SK-N-SH (cell line): ENCODE results near the gene TMEM97. TPM values are rescaled to one million over a fixed set of nuclear protein-coding genes. Genes with fewer than 3 reads are reported as not detected.

Experiments used
- CTCF ChIA-PET: fragments of 300-600, 350-600 bp; formaldehyde crosslinking; extraction: SDS; loops from one replicate; lab custom pipeline; 2021; lab: Yijun Ruan, JAX
- POLR2A ChIA-PET: fragments of 350-600 bp; sonication (Branson Sonifier 250); formaldehyde crosslinking; extraction: SDS; loops from one replicate; lab custom pipeline; 2020; ENCODE audit warnings: antibody characterized with exemption, inconsistent platforms; lab: Yijun Ruan, JAX
- DNase-seq: peaks from one replicate; pipeline ENCODE4 v3.0.0; 2012
- H2AFZ ChIP-seq: fragments of 200-600 bp; sonication (generic); 2 replicates; pipeline ENCODE4 v1.8.1; 2016; ENCODE audit warnings: antibody characterized with exemption, mild to moderate bottlenecking, low read depth
- H3F3A ChIP-seq: fragments of 200-600 bp; sonication (generic); replicated peaks from 2 replicates; pipeline ENCODE3; 2016; ENCODE audit warnings: antibody characterized with exemption, mild to moderate bottlenecking; ENCODE audit not compliant: insufficient read depth
- H3K27ac ChIP-seq, 2 experiments: fragments of 200-500 bp in 1 of 2; fragments of 200-600 bp in 1 of 2; sonication (Bioruptor generic) in 1 of 2; sonication (generic), shearing (Covaris generic) in 1 of 2; 2 replicates each; pipeline versions ENCODE4 v1.5.1 to v1.6.1; 2014 to 2016; ENCODE audit warnings: low read depth in 2 of 2, inconsistent platforms in 1 of 2, low read length in 1 of 2, mild to moderate bottlenecking in 1 of 2, mixed read lengths in 1 of 2
- H3K27me3 ChIP-seq: fragments of 200-600 bp; sonication (generic), shearing (Covaris generic); 2 replicates; pipeline ENCODE4 v1.6.1; 2016; ENCODE audit warnings: mixed run types; ENCODE audit not compliant: insufficient read depth
- H3K36me3 ChIP-seq, 2 experiments: fragments of 200-500 bp in 1 of 2; fragments of 200-600 bp in 1 of 2; sonication (Bioruptor generic) in 1 of 2; sonication (generic) in 1 of 2; replicated peaks in 1 of 2; 2 replicates each; pipeline versions ENCODE3 to v1.5.1; 2014 to 2016; ENCODE audit warnings: low read length in 1 of 2, mild to moderate bottlenecking in 1 of 2; ENCODE audit not compliant: insufficient read depth in 2 of 2, control insufficient read depth in 1 of 2
- H3K4me1 ChIP-seq, 2 experiments: fragments of 200-500 bp in 1 of 2; fragments of 200-600 bp in 1 of 2; sonication (Bioruptor generic) in 1 of 2; sonication (generic), shearing (Covaris generic) in 1 of 2; 2 replicates each; pipeline versions ENCODE4 v1.5.1 to v1.6.1; 2014 to 2016; ENCODE audit warnings: low read depth in 1 of 2, low read length in 1 of 2, mixed run types in 1 of 2; ENCODE audit not compliant: insufficient read depth in 2 of 2, control insufficient read depth in 1 of 2
- H3K4me2 ChIP-seq: fragments of 200-600 bp; sonication (generic), shearing (Covaris generic); 2 replicates; pipeline ENCODE4 v1.6.1; 2017; ENCODE audit warnings: mixed run types
- H3K4me3 ChIP-seq, 2 experiments: fragments of 200-500 bp in 1 of 2; fragments of 200-600 bp in 1 of 2; sonication (Bioruptor generic) in 1 of 2; sonication (generic), shearing (Covaris generic) in 1 of 2; 2 replicates each; pipeline versions ENCODE4 v1.5.1 to v1.8.1; 2014 to 2016; ENCODE audit warnings: low read depth in 2 of 2, inconsistent platforms in 1 of 2, low read length in 1 of 2, mild to moderate bottlenecking in 1 of 2, mixed read lengths in 1 of 2, moderate library complexity in 1 of 2
- H3K79me2 ChIP-seq: fragments of 200-600 bp; sonication (generic); 2 replicates; pipeline ENCODE4 v1.8.1; 2017; ENCODE audit warnings: mild to moderate bottlenecking; ENCODE audit not compliant: insufficient read depth
- H3K9ac ChIP-seq: fragments of 200-600 bp; sonication (generic); 2 replicates; pipeline ENCODE4 v1.6.1; 2017; ENCODE audit warnings: mixed run types
- H3K9me2 ChIP-seq: fragments of 200-600 bp; sonication (generic); 2 replicates; pipeline ENCODE4 v1.6.1; 2017; ENCODE audit warnings: mixed run types
- H3K9me3 ChIP-seq: fragments of 200-600 bp; sonication (generic); 2 replicates; pipeline ENCODE4 v1.6.1; 2017; ENCODE audit warnings: mixed run types, mild to moderate bottlenecking, moderate library complexity
- H4K20me1 ChIP-seq: fragments of 200-600 bp; sonication (generic); 2 replicates; pipeline ENCODE4 v1.6.1; 2017; ENCODE audit warnings: mild to moderate bottlenecking, mixed run types; ENCODE audit not compliant: insufficient read depth
- CHD2 ChIP-seq: fragments of 150-350 bp; IDR thresholded peaks from 2 replicates; pipeline ENCODE4 v1.6.1; 2018; ENCODE audit warnings: low read length; ENCODE audit not compliant: partially characterized antibody
- CTCF ChIP-seq: fragments of 200-600 bp; sonication (generic); IDR thresholded peaks from 2 replicates; pipeline ENCODE4 v1.6.1; 2017; ENCODE audit warnings: antibody characterized with exemption, mild to moderate bottlenecking, moderate library complexity
- EZH2phosphoT487 ChIP-seq: fragments of 200-600 bp; sonication (generic); IDR thresholded peaks from 2 replicates; pipeline ENCODE4 v1.6.1; 2017; ENCODE audit warnings: low read depth, mixed run types, mild to moderate bottlenecking, antibody characterized with exemption, moderate library complexity, borderline replicate concordance
- FOSL2 ChIP-seq: IDR thresholded peaks from 2 replicates; pipeline ENCODE4 v1.4.0; 2012; ENCODE audit warnings: low read depth, mild to moderate bottlenecking, moderate library complexity, borderline replicate concordance
- FOXJ3 ChIP-seq: sonication (generic); formaldehyde crosslinking; IDR thresholded peaks from 2 replicates; pipeline ENCODE4 v1.5.1; 2020; ENCODE audit warnings: mild to moderate bottlenecking, missing genetic modification reagents
- GABPA ChIP-seq: IDR thresholded peaks from 2 replicates; pipeline ENCODE4 v1.4.0; 2012; ENCODE audit warnings: low read depth, mild to moderate bottlenecking
- GATA2 ChIP-seq: sonication (generic); formaldehyde crosslinking; IDR thresholded peaks from 2 replicates; pipeline ENCODE4 v1.5.0; 2020; ENCODE audit warnings: mild to moderate bottlenecking, missing genetic modification reagents
- IRF3 ChIP-seq: fragments of 150-350 bp; IDR thresholded peaks from 2 replicates; pipeline ENCODE4 v1.6.1; 2016; ENCODE audit warnings: mild to moderate bottlenecking, low read depth, low read length
- JUND ChIP-seq: IDR thresholded peaks from 2 replicates; pipeline ENCODE4 v1.4.0; 2012
- MEF2A ChIP-seq: IDR thresholded peaks from 2 replicates; pipeline ENCODE4 v1.4.0; 2012; ENCODE audit warnings: low read depth, borderline replicate concordance
- NFIC ChIP-seq: IDR thresholded peaks from 2 replicates; pipeline ENCODE4 v1.4.0; 2012; ENCODE audit warnings: borderline replicate concordance
- NRF1 ChIP-seq: IDR thresholded peaks from 2 replicates; pipeline ENCODE4 v1.6.1; 2012; ENCODE audit warnings: low read depth, mild to moderate bottlenecking, low read length
- PBX3 ChIP-seq: IDR thresholded peaks from 2 replicates; pipeline ENCODE4; 2012
- POLR2AphosphoS5 ChIP-seq: IDR thresholded peaks from 2 replicates; pipeline ENCODE4 v1.6.1; 2012; ENCODE audit warnings: low read depth, low read length
- RAD21 ChIP-seq: IDR thresholded peaks from 2 replicates; pipeline ENCODE4 v1.6.1; 2012; ENCODE audit warnings: mild to moderate bottlenecking, low read length
- RCOR1 ChIP-seq: fragments of 150-350 bp; IDR thresholded peaks from 2 replicates; pipeline ENCODE4 v1.6.1; 2017; ENCODE audit warnings: antibody characterized with exemption, low read length
- RXRA ChIP-seq: IDR thresholded peaks from 2 replicates; pipeline ENCODE4 v1.4.0; 2012; ENCODE audit warnings: low read depth, mild to moderate bottlenecking, borderline replicate concordance
- SIN3A ChIP-seq: IDR thresholded peaks from 2 replicates; pipeline ENCODE4 v1.6.1; 2012; ENCODE audit warnings: low read depth, mild to moderate bottlenecking, low read length, moderate library complexity, borderline replicate concordance
- SMC3 ChIP-seq: IDR thresholded peaks from 2 replicates; pipeline ENCODE4 v1.6.1; 2012; ENCODE audit warnings: low read depth, low read length, improper control_type of control experiment
- TEAD4 ChIP-seq: IDR thresholded peaks from 2 replicates; pipeline ENCODE4 v1.4.0; 2012; ENCODE audit warnings: mild to moderate bottlenecking, borderline replicate concordance; ENCODE audit not compliant: insufficient read depth
- USF1 ChIP-seq: IDR thresholded peaks from 2 replicates; pipeline ENCODE4 v1.4.0; 2012; ENCODE audit warnings: low read depth, borderline replicate concordance
- USF2 ChIP-seq: fragments of 150-350 bp; IDR thresholded peaks from 2 replicates; pipeline ENCODE4 v1.6.1; 2017; ENCODE audit warnings: antibody characterized with exemption, low read length, low read depth, borderline replicate concordance
- WGBS: methylation state at CpG from one replicate; pipeline ENCODE4 v1.1.6; 2017; ENCODE audit warnings: low lambda C conversion rate; 5-methylcytosine and 5-hydroxymethylcytosine counted together
- polyA plus RNA-seq, 3 experiments: library from polyadenylated mRNA; depleted of rRNA; stranded (reverse); fragments of >200 nt; gene quantifications; 2 replicates each; pipeline ENCODE4 v1.2.3, GENCODE V29; 2012
- TF ChIP-seq, protein P1 (sequence below): IDR thresholded peaks from 2 replicates; pipeline ENCODE4 v1.4.0; 2012; ENCODE audit warnings: low read depth
- TF ChIP-seq, protein P2 (sequence below): IDR thresholded peaks from 2 replicates; pipeline ENCODE4 v1.4.0; 2012; ENCODE audit warnings: low read depth, borderline replicate concordance

TMEM97 gene
- polyA plus RNA-seq, 1 of the 3 experiments (the other 2 are of a cell fraction): 8.6 TPM

DNA sequence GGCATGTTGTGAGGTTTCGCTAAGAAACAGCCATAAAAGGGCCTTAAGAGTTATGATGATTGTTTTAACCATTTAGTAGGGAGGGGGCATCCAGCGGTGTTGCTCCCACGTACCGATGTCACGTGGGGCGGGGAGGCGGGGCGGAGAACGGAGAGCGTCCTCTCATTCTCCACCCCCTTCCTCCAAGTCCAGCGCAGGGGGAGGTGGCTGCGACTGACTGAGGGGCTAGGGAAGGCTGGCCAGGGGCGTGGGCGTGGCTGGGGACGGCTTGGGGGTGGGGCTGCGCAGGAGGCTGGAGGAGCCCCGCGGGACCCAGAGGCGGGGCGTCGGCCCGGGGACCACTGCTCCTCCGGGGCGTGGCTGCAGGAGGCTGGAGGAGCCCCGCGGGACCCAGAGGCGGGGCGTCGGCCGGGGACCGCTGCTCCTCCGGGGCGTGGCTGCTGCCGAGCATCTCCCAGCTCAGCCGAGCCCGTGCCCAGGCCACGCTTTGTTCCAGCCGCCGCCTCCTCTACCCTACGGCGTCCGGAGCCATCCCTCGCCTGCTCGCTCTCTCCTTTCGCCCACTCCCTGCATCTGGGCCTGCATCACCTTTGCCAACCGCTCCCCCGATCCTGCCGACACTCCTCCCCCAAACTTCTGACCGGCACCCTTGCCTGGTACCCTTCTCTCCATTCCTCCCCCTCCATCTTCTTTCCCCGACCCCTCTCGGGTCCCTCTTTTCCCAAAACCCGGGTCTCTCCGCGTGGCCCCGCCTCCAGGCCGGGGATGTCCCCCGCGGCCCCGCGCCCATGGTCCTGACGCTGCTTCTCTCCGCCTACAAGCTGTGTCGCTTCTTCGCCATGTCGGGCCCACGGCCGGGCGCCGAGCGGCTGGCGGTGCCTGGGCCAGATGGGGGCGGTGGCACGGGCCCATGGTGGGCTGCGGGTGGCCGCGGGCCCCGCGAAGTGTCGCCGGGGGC lies 52.5 kb downstream of the TMEM97 start, which contains the start of gene SARM1:
TSS of gene SARM1 (plus strand) at position 450 of the 958 bp plus-strand sequence. CDS start at position 789, 339 bp downstream.
- Histone ChIP-seq H3K4me3 (peak within 1 kb of the TSS; percentile 60 to 84), H3K4me1 (peaks cover 15 to 28% of the 10 kb centered on the region in 2 experiments), H3K9me3 (no peaks in the 10 kb centered on the region), H4K20me1 (peaks cover 31% of the 10 kb centered on the region), H3K9ac (peak within 1 kb of the TSS; percentile 81), H3K36me3 (no peaks in the 10 kb centered on the region), H2AFZ (peak within 1 kb of the TSS; percentile 82), H3F3A (peaks cover 15% of the 10 kb centered on the region), H3K27ac (peak within 1 kb of the TSS; percentile 73 to 90), H3K9me2 (no peaks in the 10 kb centered on the region), H3K79me2 (peaks cover 39% of the 10 kb centered on the region), H3K27me3 (no peaks in the 10 kb centered on the region), H3K4me2 (peak within 1 kb of the TSS; percentile 96)
- ChIA-PET CTCF (interaction anchor here (1.4 kb wide), 1 partner anchor 45 kb away, joined by 3 read pairs; no protein-coding TSS in a partner anchor), POLR2A (interaction anchor here (0.9 to 4.5 kb wide), 5 partner anchors 11 to 117 kb away, joined by 3 to 34 read pairs (median 3); partner anchors contain the start of genes IFT20, POLDIP2 and TNFAIP1)
- peak; percentile 98 for DNase-seq
- under 1% methylated on average over 29 of the region's 80 CpGs for WGBS
- TF ChIP-seq SIN3A: no peak
- TF ChIP-seq GATA2: no peak
- TF ChIP-seq CHD2: peak; percentile 36
- TF ChIP-seq JUND: no peak
- TF ChIP-seq USF1: peak; percentile 95
- TF ChIP-seq GABPA: no peak
- TF ChIP-seq NFIC: no peak
- TF ChIP-seq EZH2phosphoT487: no peak
- peak; percentile 83 for TF ChIP-seq USF2
- no peak for TF ChIP-seq SMC3
- TF ChIP-seq RCOR1: no peak
- no peak for TF ChIP-seq FOXJ3 (CRISPR knock-in tag)
- TF ChIP-seq CTCF: no peak
- no peak for TF ChIP-seq PBX3
- no peak for TF ChIP-seq FOSL2
- TF ChIP-seq TEAD4: no peak
- TF ChIP-seq NRF1: peak; percentile 70
- TF ChIP-seq, protein P1, sequence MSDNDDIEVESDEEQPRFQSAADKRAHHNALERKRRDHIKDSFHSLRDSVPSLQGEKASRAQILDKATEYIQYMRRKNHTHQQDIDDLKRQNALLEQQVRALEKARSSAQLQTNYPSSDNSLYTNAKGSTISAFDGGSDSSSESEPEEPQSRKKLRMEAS: no peak; the same call in 1 of the 2 replicates
- TF ChIP-seq IRF3: no peak
- TF ChIP-seq POLR2AphosphoS5: peak; percentile 34
- TF ChIP-seq RAD21: no peak
- no peak for TF ChIP-seq RXRA
- no peak for TF ChIP-seq MEF2A
- TF ChIP-seq, protein P2, sequence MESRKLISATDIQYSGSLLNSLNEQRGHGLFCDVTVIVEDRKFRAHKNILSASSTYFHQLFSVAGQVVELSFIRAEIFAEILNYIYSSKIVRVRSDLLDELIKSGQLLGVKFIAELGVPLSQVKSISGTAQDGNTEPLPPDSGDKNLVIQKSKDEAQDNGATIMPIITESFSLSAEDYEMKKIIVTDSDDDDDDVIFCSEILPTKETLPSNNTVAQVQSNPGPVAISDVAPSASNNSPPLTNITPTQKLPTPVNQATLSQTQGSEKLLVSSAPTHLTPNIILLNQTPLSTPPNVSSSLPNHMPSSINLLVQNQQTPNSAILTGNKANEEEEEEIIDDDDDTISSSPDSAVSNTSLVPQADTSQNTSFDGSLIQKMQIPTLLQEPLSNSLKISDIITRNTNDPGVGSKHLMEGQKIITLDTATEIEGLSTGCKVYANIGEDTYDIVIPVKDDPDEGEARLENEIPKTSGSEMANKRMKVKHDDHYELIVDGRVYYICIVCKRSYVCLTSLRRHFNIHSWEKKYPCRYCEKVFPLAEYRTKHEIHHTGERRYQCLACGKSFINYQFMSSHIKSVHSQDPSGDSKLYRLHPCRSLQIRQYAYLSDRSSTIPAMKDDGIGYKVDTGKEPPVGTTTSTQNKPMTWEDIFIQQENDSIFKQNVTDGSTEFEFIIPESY: no peak
